Measurements from ENCODE around the gene TBC1D10B.

GRCh38 chr16:30406795-30407101, 36.5 kb upstream of the TBC1D10B start:
- TF ChIP-seq FOXM1 (IDR thresholded peaks at IDR 0.05; ENCODE audit: borderline replicate concordance, low read depth) (no peak), REST (IDR thresholded peaks at IDR 0.05; ENCODE audit: low read depth) (no peak), EP300 (IDR thresholded peaks at IDR 0.05; ENCODE audit: borderline replicate concordance) (no peak), YY1 (IDR thresholded peaks at IDR 0.05; ENCODE audit: low read depth) (no peak), RAD21 (IDR thresholded peaks at IDR 0.05; ENCODE audit: low read depth) (no peak), USF1 (IDR thresholded peaks at IDR 0.05) (no peak), NFIC (IDR thresholded peaks at IDR 0.05) (no peak), TAF1 (IDR thresholded peaks at IDR 0.05; ENCODE audit: low read depth) (no peak), TEAD4 (IDR thresholded peaks at IDR 0.05) (no peak), CEBPB (IDR thresholded peaks at IDR 0.05) (no peak), TCF12 (IDR thresholded peaks at IDR 0.05; ENCODE audit: low read depth) (no peak)

Measured in Ishikawa (cell line).